ENCODE measurements around the gene CCL26. TPM values are rescaled to one million over a fixed set of nuclear protein-coding genes. Genes with fewer than 3 reads are reported as not detected.

The CCL26 gene
- total and polyA plus RNA-seq, 9 of the 15 experiments (the other 6 are each of a cell fraction or from before 2014, with no cell fraction given) = 2.3 to 26.8 (median 8.4) TPM

GRCh38 chr7:75772081-75773077 is at the start of gene CCL26 (continued):
- TF ChIP-seq RFX5 (IDR thresholded peaks at IDR 0.05; ENCODE audit: low read depth, low read length) (no peak), ZNF668 (CRISPR knock-in tag; IDR thresholded peaks at IDR 0.05) (no peak), MIER1 (IDR thresholded peaks at IDR 0.05; ENCODE audit: low read depth) (no peak), ZNF277 (CRISPR knock-in tag; IDR thresholded peaks at IDR 0.05; ENCODE audit: borderline replicate concordance) (no peak), CBX5 (IDR thresholded peaks at IDR 0.05; ENCODE audit: borderline replicate concordance, low read depth) (no peak), NEUROD1 (IDR thresholded peaks at IDR 0.05; ENCODE audit: borderline replicate concordance, low read depth, low read length, partially characterized antibody) (peak; percentile 6), PHF21A (IDR thresholded peaks at IDR 0.05; ENCODE audit: borderline replicate concordance, low read depth) (no peak), U2AF1 (optimal IDR thresholded peaks at IDR 0.05; ENCODE audit: low read depth, low read length) (no peak), CHD7 (IDR thresholded peaks at IDR 0.05; ENCODE audit: low read depth, low read length) (no peak), MCM3 (IDR thresholded peaks at IDR 0.05) (no peak), ZC3H4 (CRISPR knock-in tag; IDR thresholded peaks at IDR 0.05; ENCODE audit: borderline replicate concordance) (no peak), MAFF (IDR thresholded peaks at IDR 0.05; ENCODE audit: low read length) (peak; percentile 21; the same call in 1 of the 2 replicates), NR2C2 (CRISPR knock-in tag; IDR thresholded peaks at IDR 0.05) (no peak; the same call in 1 of the 2 replicates), NR2C2 (tag; IDR thresholded peaks at IDR 0.05) (peak; percentile 86), ZNF444 (CRISPR knock-in tag; IDR thresholded peaks at IDR 0.05) (no peak)
